GM12878 (cell line): ENCODE data around the gene COTL1. TPM values are rescaled to one million over a fixed set of nuclear protein-coding genes. Genes with fewer than 3 reads are reported as not detected.

ENCODE experiments used
- ATAC-seq: fragments of 200-7000 bp; cut with Tn5 transposase; 3 replicates; pipeline ENCODE4 v1.9.1; 2020; ENCODE audit warnings: mild to moderate bottlenecking, moderate library complexity
- BruUV-seq: library from RNA; stranded (reverse); fragments of 400-500 nt; replicated peaks from 2 replicates; lab custom pipeline; 2021; lab: Mats Ljungman, UMichigan
- CTCF ChIA-PET: fragments of 300-600 bp; sonication (Branson Sonifier 250); formaldehyde crosslinking; extraction: SDS; loops from one replicate; lab custom pipeline; 2021; ENCODE audit warnings: inconsistent platforms; lab: Yijun Ruan, JAX
- POLR2A ChIA-PET: fragments of 350-600 bp; formaldehyde crosslinking; extraction: SDS; loops from one replicate; lab custom pipeline; 2021; ENCODE audit warnings: inconsistent platforms; lab: Charles Lee
- RAD21 ChIA-PET: fragments of 300-600 bp; sonication (Branson Sonifier 250); formaldehyde crosslinking; loops from one replicate; lab custom pipeline; 2023; ENCODE audit warnings: antibody characterized with exemption; ENCODE audit not compliant: unreplicated experiment; lab: Charles Lee
- SMC1A ChIA-PET: fragments of 300-600 bp; sonication (Branson Sonifier 250); formaldehyde crosslinking; loops from one replicate; lab custom pipeline; 2023; ENCODE audit not compliant: unreplicated experiment, uncharacterized antibody; lab: Charles Lee
- DNase-seq: peaks from one replicate; pipeline ENCODE4 v3.0.0-alpha.2; 2011; ENCODE audit warnings: low read depth, low spot score
- FAIRE-seq: peaks from 3 replicates; lab custom pipeline; 2011; peaks lifted over from hg19 to GRCh38; lab: Jason Lieb, UNC
- H2AFZ ChIP-seq: 2 replicates; pipeline ENCODE4 v1.6.0; 2011; ENCODE audit warnings: low read depth, low read length, control low read depth; ENCODE audit not compliant: control insufficient read depth
- H3K27ac ChIP-seq: 2 replicates; pipeline ENCODE4 v1.5.1; 2011; ENCODE audit warnings: control low read depth; ENCODE audit not compliant: control insufficient read depth, insufficient read depth
- H3K27me3 ChIP-seq, 2 experiments: replicated peaks in 1 of 2; 2 replicates each; pipeline versions ENCODE4 v1.6.0 to v1.6.1; 2011; ENCODE audit warnings: low read length in 1 of 2; ENCODE audit not compliant: control insufficient read depth in 2 of 2, insufficient read depth in 2 of 2
- H3K36me3 ChIP-seq, 2 experiments: 2 replicates each; pipeline ENCODE4 v1.5.1; 2011; ENCODE audit warnings: low read length in 1 of 2; ENCODE audit not compliant: control insufficient read depth in 2 of 2, insufficient read depth in 2 of 2
- H3K4me1 ChIP-seq: 2 replicates; pipeline ENCODE4 v1.6.1; 2011; ENCODE audit warnings: mild to moderate bottlenecking, low read length, moderate library complexity, mixed read lengths; ENCODE audit not compliant: control insufficient read depth, insufficient read depth
- H3K4me2 ChIP-seq: 2 replicates; pipeline ENCODE4 v1.6.0; 2011; ENCODE audit warnings: control low read depth; ENCODE audit not compliant: control insufficient read depth, insufficient read depth
- H3K4me3 ChIP-seq: fragments of 200-600 bp; sonication (generic); 2 replicates; pipeline ENCODE4 v1.5.1; 2016
- H3K79me2 ChIP-seq: 2 replicates; pipeline ENCODE4 v1.6.0; 2011; ENCODE audit warnings: low read length; ENCODE audit not compliant: control insufficient read depth, insufficient read depth
- H3K9ac ChIP-seq: 2 replicates; pipeline ENCODE4 v1.8.0; 2011; ENCODE audit warnings: low read length, control low read depth, mixed read lengths; ENCODE audit not compliant: control insufficient read depth, insufficient read depth
- H3K9me3 ChIP-seq: replicated peaks from 3 replicates; pipeline ENCODE4 v1.5.1; 2011; ENCODE audit warnings: mild to moderate bottlenecking, low read length; ENCODE audit not compliant: control insufficient read depth, insufficient read depth
- H4K20me1 ChIP-seq: 2 replicates; pipeline ENCODE4 v1.6.0; 2011; ENCODE audit not compliant: control insufficient read depth, insufficient read depth
- BHLHE40 ChIP-seq, 2 experiments: fragments of 450-650 bp in 1 of 2; IDR thresholded peaks; 2 replicates each; pipeline ENCODE4 v1.6.1; 2011 to 2017; ENCODE audit warnings: low read depth in 2 of 2, borderline replicate concordance in 1 of 2, improper control_type of control experiment in 1 of 2, low read length in 1 of 2, mild to moderate bottlenecking in 1 of 2
- CREM ChIP-seq: IDR thresholded peaks from 2 replicates; pipeline ENCODE4 v1.6.1; 2014; ENCODE audit warnings: antibody characterized with exemption, low read depth
- EP300 ChIP-seq, 2 experiments: fragments of 150-350 bp in 1 of 2; IDR thresholded peaks; 2 replicates each; pipeline ENCODE4 v1.6.1; 2011 to 2012; ENCODE audit warnings: low read depth in 2 of 2, low read length in 2 of 2, borderline replicate concordance in 1 of 2, improper control_type of control experiment in 1 of 2, inconsistent platforms in 1 of 2; ENCODE audit not compliant: control insufficient read depth in 1 of 2
- RUNX3 ChIP-seq: IDR thresholded peaks from 2 replicates; pipeline ENCODE4 v1.6.1; 2012; ENCODE audit warnings: low read length, inconsistent platforms
- SPI1 ChIP-seq: IDR thresholded peaks from 2 replicates; pipeline ENCODE4 v1.6.1; 2011; ENCODE audit warnings: low read depth, mild to moderate bottlenecking, low read length, moderate library complexity, borderline replicate concordance; ENCODE audit not compliant: insufficient read depth
- WGBS: methylation state at CpG from one replicate; pipeline ENCODE4 v1.1.6; 2016; ENCODE audit warnings: low lambda C conversion rate; ENCODE audit not compliant: insufficient replicate concordance, insufficient coverage; ENCODE audit errors: missing lambda C conversion rate; 5-methylcytosine and 5-hydroxymethylcytosine counted together
- in situ Hi-C: fragments of 300-500 bp; cut with MboI; formaldehyde crosslinking; loops from 9 replicates; pipeline ENCODE4 v1.14.3; 2018; ENCODE audit warnings: mixed read lengths
- intact Hi-C: fragments of 100-400 bp; cut with micrococcal nuclease; formaldehyde crosslinking; loops from one replicate; pipeline ENCODE4 v1.14.2; 2022; ENCODE audit not compliant: unreplicated experiment
- polyA plus RNA-seq, 11 experiments: library from polyadenylated mRNA; depleted of rRNA in 4 of 11; unstranded in 6 of 11; stranded (reverse) in 5 of 11; fragments of >200 nt; fragmentation: Nextera tagmentation in 4 of 11; fragmentation: Illumina TruSeq in 1 of 11; extraction: Ambion mirVana in 4 of 11; extraction: Trizol in 1 of 11; gene quantifications; 1 replicate in 1 of 11; 2 replicates in 10 of 11; pipeline versions ENCODE4 v1.2.1 to v1.2.3, GENCODE V29; 2011 to 2016; ENCODE audit warnings: inconsistent platforms in 2 of 11, missing spikeins in 2 of 11, low read depth in 1 of 11
- total RNA-seq, 4 experiments: library from RNA; depleted of rRNA in 3 of 4; stranded (reverse); fragments of >200 nt in 3 of 4; fragmentation: Illumina TruSeq in 1 of 4; extraction: Trizol in 1 of 4; gene quantifications; 2 replicates each; pipeline versions ENCODE4 v1.2.1 to v1.2.3, GENCODE V29; 2013 to 2021
- TF ChIP-seq, protein P1 (sequence below): fragments of 450-650 bp; IDR thresholded peaks from 2 replicates; pipeline ENCODE4 v1.6.1; 2016; ENCODE audit warnings: mild to moderate bottlenecking
- TF ChIP-seq, protein P2 (sequence below): IDR thresholded peaks from 2 replicates; pipeline ENCODE4 v1.6.1; 2011; ENCODE audit warnings: low read depth, low read length, improper control_type of control experiment, borderline replicate concordance
- TF ChIP-seq, protein P3 (sequence below): fragments of 450-650 bp; IDR thresholded peaks from 2 replicates; pipeline ENCODE4 v1.6.1; 2017; ENCODE audit warnings: mild to moderate bottlenecking, moderate library complexity
- TF ChIP-seq, protein P4 (sequence below): fragments of 450-650 bp; conservative IDR thresholded peaks from 2 replicates; pipeline ENCODE4 v1.6.1; 2017; ENCODE audit warnings: mild to moderate bottlenecking, moderate library complexity

The COTL1 gene
- total and polyA plus RNA-seq, 10 of the 15 experiments (the other 5 are each of a cell fraction or from before 2014, with no cell fraction given), result 140 to 894 (median 330) TPM

DNA sequence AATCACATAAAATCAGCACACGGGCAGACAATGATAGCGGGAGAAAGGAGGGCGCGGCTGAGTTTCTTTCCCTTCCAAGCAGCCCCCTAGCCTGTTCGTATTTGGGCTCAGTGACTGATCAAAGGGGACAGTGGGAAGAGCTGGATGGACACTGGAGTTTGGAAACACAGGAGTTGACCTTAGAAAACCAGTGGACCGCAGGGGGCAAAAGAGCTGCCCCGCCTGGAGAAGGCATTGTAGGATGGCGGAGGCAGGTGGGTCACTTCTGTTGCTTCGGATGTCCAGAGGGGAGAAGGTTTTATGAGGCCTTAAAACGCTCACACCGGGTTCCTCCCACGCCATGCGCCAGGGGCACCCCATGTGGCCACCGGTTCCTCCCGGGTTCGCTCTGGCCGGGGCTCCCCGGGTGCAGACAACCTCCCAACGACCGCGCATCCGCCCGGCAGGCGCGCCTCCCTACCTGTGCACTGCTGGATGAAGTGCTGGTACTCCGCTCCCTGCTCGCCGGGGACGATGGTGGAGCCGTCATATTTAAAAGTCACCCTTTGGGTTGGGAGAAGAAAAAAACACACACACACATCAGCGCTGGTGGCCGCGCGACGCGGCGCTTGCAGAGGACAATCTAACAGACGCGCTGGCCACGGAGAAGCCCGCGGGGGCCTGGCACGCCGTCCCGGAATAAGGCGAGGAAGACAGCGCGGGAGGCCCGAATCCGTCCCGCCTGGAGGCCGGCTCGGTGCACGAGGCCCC is 662 bp downstream of the COTL1 start (continued):
- TF ChIP-seq, protein P1, sequence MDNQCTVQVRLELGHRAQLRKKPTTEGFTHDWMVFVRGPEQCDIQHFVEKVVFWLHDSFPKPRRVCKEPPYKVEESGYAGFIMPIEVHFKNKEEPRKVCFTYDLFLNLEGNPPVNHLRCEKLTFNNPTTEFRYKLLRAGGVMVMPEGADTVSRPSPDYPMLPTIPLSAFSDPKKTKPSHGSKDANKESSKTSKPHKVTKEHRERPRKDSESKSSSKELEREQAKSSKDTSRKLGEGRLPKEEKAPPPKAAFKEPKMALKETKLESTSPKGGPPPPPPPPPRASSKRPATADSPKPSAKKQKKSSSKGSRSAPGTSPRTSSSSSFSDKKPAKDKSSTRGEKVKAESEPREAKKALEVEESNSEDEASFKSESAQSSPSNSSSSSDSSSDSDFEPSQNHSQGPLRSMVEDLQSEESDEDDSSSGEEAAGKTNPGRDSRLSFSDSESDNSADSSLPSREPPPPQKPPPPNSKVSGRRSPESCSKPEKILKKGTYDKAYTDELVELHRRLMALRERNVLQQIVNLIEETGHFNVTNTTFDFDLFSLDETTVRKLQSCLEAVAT, result no peak; the same call in 1 of the 2 replicates
- no peak for TF ChIP-seq CREM
- no peak for TF ChIP-seq BHLHE40 (IDR thresholded peaks at IDR 0.05; ENCODE audit: borderline replicate concordance in 1 of 2, low read depth in 2 of 2, low read length in 1 of 2)
- TF ChIP-seq RUNX3, result 0 out of 2 replicates have a peak, but pooled peaks have one; percentile 2

DNA sequence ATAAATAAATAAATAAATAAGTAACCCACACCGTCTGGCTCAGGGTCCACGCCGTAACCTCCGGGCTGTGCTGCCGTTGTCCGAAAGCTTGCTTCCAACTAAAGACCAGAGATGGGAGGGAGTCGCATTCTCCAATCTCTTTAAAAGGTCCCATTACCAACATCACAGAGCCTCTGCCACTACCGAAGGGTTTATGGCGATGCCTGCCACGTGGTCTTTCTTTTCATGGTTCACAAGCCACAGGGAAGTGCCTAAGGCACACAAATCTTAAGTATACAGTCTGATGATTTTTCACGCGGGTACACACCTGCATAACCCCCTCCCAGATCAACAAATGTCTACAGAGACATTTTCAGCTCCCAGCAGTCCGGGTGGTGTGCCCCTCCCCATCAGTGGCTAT is 1.4 kb downstream of the COTL1 start:
- Histone ChIP-seq H3K79me2 (peaks cover 60% of the 10 kb centered on the region), H4K20me1 (peaks cover 9% of the 10 kb centered on the region), H3K9me3 (no peaks in the 10 kb centered on the region; the same call in 2 of the 3 replicates), H3K4me1 (peaks cover 40% of the 10 kb centered on the region), H3K4me2 (peak overlapping the region; percentile 92), H3K27ac (peak overlapping the region; percentile 78), H3K9ac (peak overlapping the region; percentile 84), H3K36me3 (peaks cover 12 to 19% of the 10 kb centered on the region in 2 experiments), H2AFZ (no peak overlapping the region), H3K4me3 (peak overlapping the region; percentile 99), H3K27me3 (no peaks in the 10 kb centered on the region)
- ChIA-PET SMC1A (interaction anchor here (0.8 to 14.0 kb wide), 11 partner anchors 14 to 111 kb away, joined by 3 to 229 read pairs (median 4); no protein-coding TSS in a partner anchor), RAD21 (interaction anchor here (1.0 to 11.3 kb wide), 8 partner anchors 14 to 110 kb away, joined by 3 to 224 read pairs (median 6); no protein-coding TSS in a partner anchor), CTCF (interaction anchor here (0.9 to 2.7 kb wide), 11 partner anchors 8 to 110 kb away, joined by 3 to 17 read pairs (median 7); no protein-coding TSS in a partner anchor), POLR2A (interaction anchor here (1.0 to 10.6 kb wide), 7 partner anchors 16 to 113 kb away, joined by 4 to 214 read pairs (median 5); no protein-coding TSS in a partner anchor)
- intact Hi-C loops (loop anchor here (2.0 kb wide), 1 partner anchor 102 kb away; no protein-coding TSS in a partner anchor), in situ Hi-C loops (loop anchor here (25.0 kb wide), 1 partner anchor 946 kb away; no protein-coding TSS in a partner anchor)
- BruUV-seq, result no TSS peak
- peak; percentile 35 for ATAC-seq
- 2% methylated on average over 13 of the region's 13 CpGs for WGBS
- no peak for DNase-seq
- FAIRE-seq, result no peak
- TF ChIP-seq, protein P2, sequence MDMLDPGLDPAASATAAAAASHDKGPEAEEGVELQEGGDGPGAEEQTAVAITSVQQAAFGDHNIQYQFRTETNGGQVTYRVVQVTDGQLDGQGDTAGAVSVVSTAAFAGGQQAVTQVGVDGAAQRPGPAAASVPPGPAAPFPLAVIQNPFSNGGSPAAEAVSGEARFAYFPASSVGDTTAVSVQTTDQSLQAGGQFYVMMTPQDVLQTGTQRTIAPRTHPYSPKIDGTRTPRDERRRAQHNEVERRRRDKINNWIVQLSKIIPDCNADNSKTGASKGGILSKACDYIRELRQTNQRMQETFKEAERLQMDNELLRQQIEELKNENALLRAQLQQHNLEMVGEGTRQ, result peak; percentile 21; the same call in 1 of the 2 replicates
- TF ChIP-seq SPI1 (peak; percentile 8; the same call in 1 of the 2 replicates), EP300 (IDR thresholded peaks at IDR 0.05; ENCODE audit: borderline replicate concordance in 1 of 2, control insufficient read depth in 1 of 2, low read depth in 2 of 2, low read length in 2 of 2) (no peak)
- TF ChIP-seq, protein P3, sequence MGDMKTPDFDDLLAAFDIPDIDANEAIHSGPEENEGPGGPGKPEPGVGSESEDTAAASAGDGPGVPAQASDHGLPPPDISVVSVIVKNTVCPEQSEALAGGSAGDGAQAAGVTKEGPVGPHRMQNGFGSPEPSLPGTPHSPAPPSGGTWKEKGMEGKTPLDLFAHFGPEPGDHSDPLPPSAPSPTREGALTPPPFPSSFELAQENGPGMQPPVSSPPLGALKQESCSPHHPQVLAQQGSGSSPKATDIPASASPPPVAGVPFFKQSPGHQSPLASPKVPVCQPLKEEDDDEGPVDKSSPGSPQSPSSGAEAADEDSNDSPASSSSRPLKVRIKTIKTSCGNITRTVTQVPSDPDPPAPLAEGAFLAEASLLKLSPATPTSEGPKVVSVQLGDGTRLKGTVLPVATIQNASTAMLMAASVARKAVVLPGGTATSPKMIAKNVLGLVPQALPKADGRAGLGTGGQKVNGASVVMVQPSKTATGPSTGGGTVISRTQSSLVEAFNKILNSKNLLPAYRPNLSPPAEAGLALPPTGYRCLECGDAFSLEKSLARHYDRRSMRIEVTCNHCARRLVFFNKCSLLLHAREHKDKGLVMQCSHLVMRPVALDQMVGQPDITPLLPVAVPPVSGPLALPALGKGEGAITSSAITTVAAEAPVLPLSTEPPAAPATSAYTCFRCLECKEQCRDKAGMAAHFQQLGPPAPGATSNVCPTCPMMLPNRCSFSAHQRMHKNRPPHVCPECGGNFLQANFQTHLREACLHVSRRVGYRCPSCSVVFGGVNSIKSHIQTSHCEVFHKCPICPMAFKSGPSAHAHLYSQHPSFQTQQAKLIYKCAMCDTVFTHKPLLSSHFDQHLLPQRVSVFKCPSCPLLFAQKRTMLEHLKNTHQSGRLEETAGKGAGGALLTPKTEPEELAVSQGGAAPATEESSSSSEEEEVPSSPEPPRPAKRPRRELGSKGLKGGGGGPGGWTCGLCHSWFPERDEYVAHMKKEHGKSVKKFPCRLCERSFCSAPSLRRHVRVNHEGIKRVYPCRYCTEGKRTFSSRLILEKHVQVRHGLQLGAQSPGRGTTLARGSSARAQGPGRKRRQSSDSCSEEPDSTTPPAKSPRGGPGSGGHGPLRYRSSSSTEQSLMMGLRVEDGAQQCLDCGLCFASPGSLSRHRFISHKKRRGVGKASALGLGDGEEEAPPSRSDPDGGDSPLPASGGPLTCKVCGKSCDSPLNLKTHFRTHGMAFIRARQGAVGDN, result peak; percentile 40
- TF ChIP-seq, protein P4, sequence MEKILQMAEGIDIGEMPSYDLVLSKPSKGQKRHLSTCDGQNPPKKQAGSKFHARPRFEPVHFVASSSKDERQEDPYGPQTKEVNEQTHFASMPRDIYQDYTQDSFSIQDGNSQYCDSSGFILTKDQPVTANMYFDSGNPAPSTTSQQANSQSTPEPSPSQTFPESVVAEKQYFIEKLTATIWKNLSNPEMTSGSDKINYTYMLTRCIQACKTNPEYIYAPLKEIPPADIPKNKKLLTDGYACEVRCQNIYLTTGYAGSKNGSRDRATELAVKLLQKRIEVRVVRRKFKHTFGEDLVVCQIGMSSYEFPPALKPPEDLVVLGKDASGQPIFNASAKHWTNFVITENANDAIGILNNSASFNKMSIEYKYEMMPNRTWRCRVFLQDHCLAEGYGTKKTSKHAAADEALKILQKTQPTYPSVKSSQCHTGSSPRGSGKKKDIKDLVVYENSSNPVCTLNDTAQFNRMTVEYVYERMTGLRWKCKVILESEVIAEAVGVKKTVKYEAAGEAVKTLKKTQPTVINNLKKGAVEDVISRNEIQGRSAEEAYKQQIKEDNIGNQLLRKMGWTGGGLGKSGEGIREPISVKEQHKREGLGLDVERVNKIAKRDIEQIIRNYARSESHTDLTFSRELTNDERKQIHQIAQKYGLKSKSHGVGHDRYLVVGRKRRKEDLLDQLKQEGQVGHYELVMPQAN, result 0 out of 2 replicates have a peak, but pooled peaks have one; percentile 42
